HG03060 (cell line): ENCODE measurements around the gene CD33.
"Not testable (repeated sequence)": the region's sequence is repeated elsewhere in the genome, so short reads cannot be mapped to it uniquely, and the experiment has no call there.

Experiments
- ATAC-seq: cut with Tn5 transposase; IDR thresholded peaks from one replicate; pipeline ENCODE4 v1.9.1; 2021; ENCODE audit warnings: low read depth, moderate number of reproducible peaks; ENCODE audit not compliant: unreplicated experiment

The CD33 gene

GRCh38 chr19:51224898-51225393, at the start of gene CD33:
CD33 (plus strand) TSS chr19:51225080; CDS start chr19:51225119, 39 bp downstream.
- not testable (repeated sequence) for ATAC-seq

DNA sequence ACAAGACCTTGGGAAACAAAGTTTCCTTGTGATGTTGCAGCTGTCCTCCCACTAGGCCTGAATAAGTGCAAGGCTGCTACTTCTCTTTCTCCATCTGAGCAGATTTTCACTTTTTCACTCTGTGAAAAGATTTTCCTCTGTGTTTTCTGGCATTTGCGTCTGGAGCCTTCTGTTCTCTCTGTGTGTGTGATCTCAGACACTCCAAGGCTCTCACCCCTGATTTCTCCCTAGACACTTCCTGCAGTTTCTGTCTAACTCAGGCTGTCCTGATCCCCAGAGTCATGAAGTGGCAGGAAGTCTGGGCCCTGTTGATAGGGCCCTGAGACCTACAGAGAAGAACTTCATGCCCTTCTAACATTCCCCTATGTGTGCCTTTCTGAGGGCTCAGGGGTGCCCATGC, 45.6 kb upstream of the CD33 start:
- ATAC-seq: no peak

DNA sequence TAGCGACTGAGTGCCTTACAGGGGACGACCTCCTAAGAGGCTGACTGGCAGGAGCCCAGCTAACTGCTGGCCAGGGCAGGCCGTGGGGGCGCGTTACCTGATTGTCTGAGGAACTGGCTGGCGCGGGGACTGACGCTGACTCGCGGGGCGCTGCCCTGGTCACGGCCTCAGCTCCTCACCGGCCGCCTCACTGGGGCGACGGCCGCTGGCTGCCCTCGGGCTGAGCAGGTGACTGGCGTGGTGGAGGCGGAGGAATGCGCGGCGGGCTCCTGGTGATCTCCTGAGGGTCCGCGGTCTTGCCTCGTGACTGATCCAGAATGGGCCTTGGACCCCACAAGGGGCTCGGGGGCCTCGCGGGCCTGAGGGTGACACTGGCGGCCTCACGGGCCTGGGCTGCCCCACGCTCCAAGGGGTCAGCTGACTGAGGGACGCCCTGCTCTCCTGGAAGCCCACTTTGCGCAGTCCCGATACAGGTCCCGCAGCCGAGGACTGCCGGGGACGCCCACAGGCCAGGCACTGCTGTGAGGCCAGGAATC, 43.4 kb upstream of the CD33 start:
- ATAC-seq: no peak

- ATAC-seq: no peak
Measured at GRCh38 chr19:51181913-51182419, 42.9 kb upstream of the CD33 start.

- ATAC-seq: no peak
Measured at GRCh38 chr19:51183629-51184028, 41.3 kb upstream of the CD33 start.

DNA sequence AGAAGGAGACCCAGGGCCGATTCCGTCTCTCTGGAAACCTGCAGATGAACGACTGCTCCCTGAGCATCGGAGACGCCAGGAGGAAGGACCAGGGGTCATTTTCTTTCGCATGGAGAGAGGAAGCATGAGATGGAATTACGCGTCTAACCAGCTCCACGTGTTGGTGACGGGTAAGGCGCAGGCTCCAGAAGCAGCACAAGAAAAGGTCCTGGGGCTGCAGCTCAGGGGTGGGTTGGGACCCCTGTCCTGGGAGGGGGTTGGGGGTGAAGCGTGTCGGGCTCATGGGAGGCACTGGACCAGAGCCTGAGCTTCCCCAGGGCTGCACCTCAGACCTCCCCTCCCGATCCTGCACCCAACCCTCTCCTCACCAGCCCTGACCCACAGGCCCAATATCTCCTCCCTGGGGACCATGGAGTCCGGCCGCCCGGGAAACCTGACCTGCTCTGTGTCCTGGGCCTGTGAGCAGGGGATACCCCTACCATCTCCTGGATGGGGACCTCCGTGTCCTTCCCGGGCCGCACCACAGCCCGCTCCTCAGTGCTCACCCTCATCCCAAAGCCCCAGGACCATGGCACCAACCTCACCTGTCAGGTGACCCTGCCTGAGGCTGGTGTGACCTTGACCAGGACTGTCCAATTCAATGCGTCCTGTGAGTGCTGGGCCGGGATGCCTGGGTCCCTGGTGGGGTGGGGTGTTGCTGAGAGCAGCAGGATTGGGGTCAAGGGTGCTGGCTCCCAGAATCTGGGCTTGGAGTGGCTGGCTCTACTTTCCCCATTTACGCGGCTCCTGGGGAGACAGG, 39.6 kb upstream of the CD33 start:
- ATAC-seq: no peak

- no peak for ATAC-seq
Measured at GRCh38 chr19:51185868-51186215, 39.0 kb upstream of the CD33 start.

GRCh38 chr19:51186323-51186722, 38.6 kb upstream of the CD33 start:
- ATAC-seq: no peak

- no peak for ATAC-seq
Measured at GRCh38 chr19:51187395-51188226, 37.3 kb upstream of the CD33 start.

GRCh38 chr19:51188227-51188559, 36.7 kb upstream of the CD33 start:
- no peak for ATAC-seq

- no peak for ATAC-seq
Measured at GRCh38 chr19:51192689-51193088, 32.2 kb upstream of the CD33 start.

GRCh38 chr19:51194527-51195315, 30.2 kb upstream of the CD33 start:
- ATAC-seq: no peak

- ATAC-seq: no peak
Measured at GRCh38 chr19:51195316-51195586, 29.6 kb upstream of the CD33 start.

- ATAC-seq: no peak
Measured at GRCh38 chr19:51195616-51196015, 29.3 kb upstream of the CD33 start.

GRCh38 chr19:51196181-51196580, 28.7 kb upstream of the CD33 start:
- ATAC-seq: no peak

GRCh38 chr19:51198641-51199040, 26.2 kb upstream of the CD33 start:
- no peak for ATAC-seq

- no peak for ATAC-seq
Measured at GRCh38 chr19:51200071-51200666, 24.7 kb upstream of the CD33 start.

DNA sequence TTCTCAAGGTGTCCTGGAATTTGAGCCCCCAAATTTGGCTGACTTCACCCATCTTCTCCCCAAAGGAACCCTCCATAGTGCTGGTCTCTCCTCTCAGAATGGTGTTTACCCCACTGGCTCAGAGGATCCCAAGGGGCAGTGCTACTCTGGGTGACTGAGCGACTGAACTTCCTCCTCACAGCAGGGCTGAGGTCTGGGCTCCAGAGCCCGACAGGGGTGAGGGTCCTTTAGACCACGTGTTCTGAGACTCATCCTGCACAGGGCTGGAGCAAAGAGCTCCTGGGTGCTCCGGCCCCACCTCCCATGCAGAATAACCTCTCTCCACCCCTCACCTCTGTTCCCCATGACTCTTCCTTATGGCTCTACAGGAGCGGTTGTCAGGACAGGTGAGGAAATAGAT, 23.2 kb upstream of the CD33 start:
- ATAC-seq: no peak

DNA sequence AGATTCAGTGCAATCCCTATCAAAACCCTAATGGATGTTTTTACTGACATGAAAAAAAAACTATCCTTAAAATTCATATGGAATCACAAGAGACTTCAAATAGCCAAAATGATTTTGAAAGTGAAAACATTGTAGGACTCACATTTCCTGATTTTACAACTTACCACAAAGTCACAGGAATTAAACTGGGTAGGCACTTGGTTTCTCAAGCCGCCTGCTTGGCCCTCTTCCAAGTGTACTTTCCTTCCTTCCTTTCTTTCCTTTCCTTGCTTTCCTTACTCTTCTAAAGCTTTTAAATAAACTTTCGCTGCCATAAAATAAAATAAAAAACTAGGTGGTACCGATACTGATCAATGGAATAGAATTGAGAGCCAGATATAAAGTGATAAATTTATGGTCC, 21.0 kb upstream of the CD33 start:
- ATAC-seq: no peak

DNA sequence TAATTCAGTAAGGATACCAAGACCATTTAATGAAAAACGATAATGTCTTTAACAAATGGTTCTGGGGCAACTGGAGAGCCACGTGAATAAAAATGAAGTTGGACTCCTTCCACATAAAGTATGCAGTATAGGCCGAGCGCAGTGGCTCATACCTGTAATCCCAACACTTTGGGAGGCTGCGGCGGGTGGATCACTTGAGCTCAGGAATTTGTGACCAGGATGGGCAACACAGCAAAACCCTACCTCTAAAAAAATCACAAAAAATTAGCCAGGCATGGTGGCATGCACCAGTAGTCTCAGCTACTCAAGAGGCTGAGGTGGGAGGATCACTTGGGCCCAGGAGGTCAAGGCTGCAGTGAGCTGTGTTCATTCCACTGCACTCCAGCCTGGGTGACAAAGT, 20.6 kb upstream of the CD33 start:
- no peak for ATAC-seq
